Heart right ventricle (tissue), 16 donors: Measurements from ENCODE around the gene CPAMD8. TPM values are rescaled to one million over a fixed set of nuclear protein-coding genes. Genes with fewer than 3 reads are reported as not detected.

Experiments
- ATAC-seq, 8 donors: fragments of 200-7000 bp; cut with Tn5 transposase; one replicate each; pipeline ENCODE4 v1.9.1; 2020; ENCODE audit warnings: mild to moderate bottlenecking in 8 of 8, moderate library complexity in 8 of 8, moderate number of reproducible peaks in 1 of 8
- DNase-seq, 2 donors: peaks; one replicate each; pipeline ENCODE4 v3.0.0-alpha.2; 2020
- H3K27ac ChIP-seq, 10 donors: fragments of 200-600 bp; sonication (generic) in 2 of 10; one replicate each; pipeline versions ENCODE4 v1.5.0 to v1.8.0; 2020 to 2022; ENCODE audit warnings: mild to moderate bottlenecking in 3 of 10
- H3K27me3 ChIP-seq, 7 donors: fragments of 200-600 bp; one replicate each; pipeline ENCODE4 v1.8.0; 2021 to 2022; ENCODE audit warnings: mild to moderate bottlenecking in 2 of 7
- H3K36me3 ChIP-seq, 9 donors: fragments of 200-600 bp; sonication (generic) in 1 of 9; one replicate each; pipeline versions ENCODE4 v1.5.0 to v1.8.0; 2020 to 2022; ENCODE audit warnings: mild to moderate bottlenecking in 2 of 9
- H3K4me1 ChIP-seq, 9 donors: fragments of 200-600 bp; sonication (generic) in 1 of 9; one replicate each; pipeline versions ENCODE4 v1.5.0 to v1.8.0; 2020 to 2022; ENCODE audit warnings: mild to moderate bottlenecking in 4 of 9
- H3K4me3 ChIP-seq, 10 donors: fragments of 200-600 bp; sonication (generic) in 2 of 10; one replicate each; pipeline versions ENCODE4 v1.5.0 to v1.8.0; 2020 to 2022; ENCODE audit warnings: mild to moderate bottlenecking in 7 of 10, moderate library complexity in 2 of 10
- H3K9me3 ChIP-seq, 11 donors: fragments of 200-600 bp in 10 of 11; sonication (generic) in 2 of 11; one replicate each; pipeline versions ENCODE4 v1.5.0 to v1.8.0; 2013 to 2022; ENCODE audit warnings: mild to moderate bottlenecking in 2 of 11, control low read depth in 1 of 11, moderate library complexity in 1 of 11
- WGBS, 2 donors: extraction: QIAGEN DNeasy Blood & Tissue Kit; methylation state at CpG; one replicate each; pipeline ENCODE4 v1.1.7; 2013; ENCODE audit warnings: inconsistent platforms in 1 of 2; 5-methylcytosine and 5-hydroxymethylcytosine counted together
- intact Hi-C, 10 donors: fragments of 100-400 bp; cut with DNase I; formaldehyde crosslinking; loops; one replicate each; pipeline versions ENCODE4 v1.11.1 to v1.14.2; 2022
- polyA plus RNA-seq, 2 donors: library from polyadenylated mRNA; stranded (reverse); fragments of 200-250 nt; gene quantifications; one replicate each; pipeline ENCODE4 v1.2.3, GENCODE V29; 2013
- total RNA-seq, 10 donors: library from RNA; stranded (reverse); fragmentation: NEBNext Ultra II Directional in 3 of 10; extraction: Animal tissue kit (Norgen Biotek cat#: 25700) in 3 of 10; gene quantifications; one replicate each; pipeline versions ENCODE4 v1.2.1 to v1.2.4, GENCODE V29; 2021 to 2023
- TF ChIP-seq, protein P1 (sequence below), 9 donors: fragments of 200-600 bp; sonication (generic) in 2 of 9; IDR thresholded peaks; one replicate each; pipeline versions ENCODE4 v1.5.0 to v1.8.0; 2021 to 2022; ENCODE audit warnings: antibody characterized with exemption in 9 of 9, mild to moderate bottlenecking in 5 of 9, moderate library complexity in 1 of 9
- donor health status: Arrhythmogenic right ventricular cardiomyopathy.
- donor health status: ischemic (EF 13 %, LVEDD 7.1; RV severe dilation, severe dysfunction).
- donor health status: healthy with polysubstance abuse.
- donor health status: DM: no; HTN: yes; CAD: no.
- donor health status: DM: no; HTN: no; CAD: no.
- donor health status: ischemic (EF 25% LVEDD 6.9; RV normal size, moderate dysfunction).
- donor health status: ischemic (EF 25% LVEDD 5.7; RV mildly dilated, moderate dysfunction).
- donor health status: healthy.
- donor health status: DM: yes; HTN: yes; CAD: no.
- donor health status: Ischemic cardiomyopathy.
- donor health status: ischemic (EF 35%, LVEDD 5.7; RV mildly dilated, moderate dysfunction).
- donor health status: nonischemic (EF 11% LVEDD 7.7; RV severe dilation, severe dysfunction).
- donor health status: DM: yes; HTN: yes; CAD: no.
- donor health status: PGD.
- donor health status: ischemic (EF 29% LVEDD 5.4; RV normal size, mild dysfunction).
- donor health status: nonischemic (EF 23%, LVEDD 6.1; RV moderate dilation, normal function).

The CPAMD8 gene
- total and polyA plus RNA-seq, 12 donors = 4.8 to 77.9 (median 10.9) TPM

DNA sequence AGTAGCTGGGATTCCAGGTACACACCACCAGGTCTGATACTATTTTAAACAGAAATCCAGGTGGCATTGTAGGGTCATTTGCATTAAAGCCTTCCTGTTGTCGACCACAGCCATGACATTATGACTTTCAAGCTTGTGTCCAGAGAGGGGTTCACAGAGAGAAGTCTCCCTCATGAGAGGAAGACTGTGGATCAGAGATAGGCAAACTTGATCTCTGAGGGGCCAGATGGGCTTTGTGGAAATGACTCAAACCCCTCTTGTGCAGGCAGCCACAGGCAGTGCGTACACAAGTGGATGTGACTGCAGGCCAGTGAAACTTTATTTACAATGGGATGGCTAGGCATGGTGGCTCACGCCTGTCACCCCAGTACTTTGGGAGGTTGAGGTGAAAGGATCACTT lies 165.6 kb downstream of the CPAMD8 start:
- DNase-seq (no peak), ATAC-seq (no peak)
- peaks cover 0 to 14% (median 0%) of the 10 kb centered on the region in 9 donors for H3K4me1 ChIP-seq
- intact Hi-C loops = no loop called here
- H3K27ac ChIP-seq = no peak overlapping the region
- H3K27me3 ChIP-seq = no peaks in the 10 kb centered on the region
- H3K9me3 ChIP-seq = no peaks in the 10 kb centered on the region
- 95 to 96% methylated on average over 3 of the region's 3 CpGs for WGBS, 2 donors
- peaks cover 0 to 88% (median 27%) of the 10 kb centered on the region in 9 donors for H3K36me3 ChIP-seq
- no peak overlapping the region for H3K4me3 ChIP-seq
- TF ChIP-seq, protein P1, sequence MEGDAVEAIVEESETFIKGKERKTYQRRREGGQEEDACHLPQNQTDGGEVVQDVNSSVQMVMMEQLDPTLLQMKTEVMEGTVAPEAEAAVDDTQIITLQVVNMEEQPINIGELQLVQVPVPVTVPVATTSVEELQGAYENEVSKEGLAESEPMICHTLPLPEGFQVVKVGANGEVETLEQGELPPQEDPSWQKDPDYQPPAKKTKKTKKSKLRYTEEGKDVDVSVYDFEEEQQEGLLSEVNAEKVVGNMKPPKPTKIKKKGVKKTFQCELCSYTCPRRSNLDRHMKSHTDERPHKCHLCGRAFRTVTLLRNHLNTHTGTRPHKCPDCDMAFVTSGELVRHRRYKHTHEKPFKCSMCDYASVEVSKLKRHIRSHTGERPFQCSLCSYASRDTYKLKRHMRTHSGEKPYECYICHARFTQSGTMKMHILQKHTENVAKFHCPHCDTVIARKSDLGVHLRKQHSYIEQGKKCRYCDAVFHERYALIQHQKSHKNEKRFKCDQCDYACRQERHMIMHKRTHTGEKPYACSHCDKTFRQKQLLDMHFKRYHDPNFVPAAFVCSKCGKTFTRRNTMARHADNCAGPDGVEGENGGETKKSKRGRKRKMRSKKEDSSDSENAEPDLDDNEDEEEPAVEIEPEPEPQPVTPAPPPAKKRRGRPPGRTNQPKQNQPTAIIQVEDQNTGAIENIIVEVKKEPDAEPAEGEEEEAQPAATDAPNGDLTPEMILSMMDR (IDR thresholded peaks at IDR 0.05) = no peak

- peaks cover 0 to 88% (median 22%) of the 10 kb centered on the region in 9 donors for H3K36me3 ChIP-seq
- ATAC-seq (no peak), DNase-seq (no peak)
- H3K4me3 ChIP-seq = no peak overlapping the region
- WGBS, 2 donors = 94 to 95% methylated on average over 20 of the region's 20 CpGs
- intact Hi-C loops = no loop called here
- H3K4me1 ChIP-seq = peaks cover 0 to 14% (median 0%) of the 10 kb centered on the region in 9 donors
- H3K27me3 ChIP-seq = no peaks in the 10 kb centered on the region
- no peaks in the 10 kb centered on the region for H3K9me3 ChIP-seq
- TF ChIP-seq, protein P1 (IDR thresholded peaks at IDR 0.05) = no peak
- no peak overlapping the region for H3K27ac ChIP-seq
Observed at GRCh38 chr19:16860118-16860517, 166.5 kb downstream of the CPAMD8 start.

- Histone ChIP-seq H3K27me3 (no peaks in the 10 kb centered on the region), H3K4me1 (peaks cover 0 to 14% (median 0%) of the 10 kb centered on the region in 9 donors), H3K4me3 (no peak overlapping the region), H3K9me3 (no peaks in the 10 kb centered on the region), H3K36me3 (peaks cover 0 to 88% (median 25%) of the 10 kb centered on the region in 9 donors), H3K27ac (no peak overlapping the region)
- TF ChIP-seq, protein P1 (IDR thresholded peaks at IDR 0.05) = no peak
- intact Hi-C loops = no loop called here
- DNase-seq = no peak
- ATAC-seq = no peak
- 97% methylated on average over 7 of the region's 7 CpGs for WGBS, 2 donors
Observed at GRCh38 chr19:16859626-16860025, 167.0 kb downstream of the CPAMD8 start.

DNA sequence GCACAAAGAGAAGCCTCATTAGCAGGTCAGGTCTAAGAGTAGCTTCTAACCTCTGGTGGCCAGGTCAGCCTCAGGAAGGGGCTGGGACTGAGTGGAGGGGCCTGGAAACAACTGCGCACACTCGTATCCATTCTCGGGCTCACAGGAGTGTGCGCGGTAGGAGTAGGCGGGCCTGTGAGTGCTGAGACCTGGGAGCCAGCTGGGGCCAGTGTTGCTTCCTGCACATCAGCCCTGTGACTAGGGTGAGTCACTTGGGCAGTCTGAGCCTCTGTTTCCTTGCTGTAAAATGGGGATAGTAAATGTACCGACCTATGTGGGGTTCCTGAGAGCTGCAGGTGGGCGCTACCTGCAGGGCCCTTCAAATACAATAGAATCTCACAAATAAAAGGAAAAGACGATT lies 170.5 kb downstream of the CPAMD8 start:
- intact Hi-C loops = no loop called here
- peaks cover 6 to 88% (median 32%) of the 10 kb centered on the region in 9 donors for H3K36me3 ChIP-seq
- H3K4me1 ChIP-seq = no peaks in the 10 kb centered on the region
- H3K27me3 ChIP-seq = no peaks in the 10 kb centered on the region
- no peak overlapping the region for H3K4me3 ChIP-seq
- WGBS, 2 donors = 86 to 88% methylated on average over 9 of the region's 9 CpGs
- DNase-seq (no peak), ATAC-seq (peak in 1 of 8 donors; percentile 29)
- H3K9me3 ChIP-seq = no peaks in the 10 kb centered on the region
- TF ChIP-seq, protein P1 (IDR thresholded peaks at IDR 0.05) = no peak
- no peak overlapping the region for H3K27ac ChIP-seq
